Fibroblast of lung (primary cell): ENCODE results near the gene TMEM131.

ENCODE experiments used
- CTCF ChIP-seq, 2 donors: IDR thresholded peaks in 1 of 2; conservative IDR thresholded peaks in 1 of 2; 1 replicate in 1 of 2; 2 replicates in 1 of 2; pipeline ENCODE4 v1.5.1; 2011 to 2012; ENCODE audit warnings: low read length in 2 of 2, control low read depth in 1 of 2, inconsistent platforms in 1 of 2, low read depth in 1 of 2, mild to moderate bottlenecking in 1 of 2
- EZH2 ChIP-seq: IDR thresholded peaks from 2 replicates; pipeline ENCODE4 v1.5.1; 2012; ENCODE audit warnings: low read length, control low read depth, mild to moderate bottlenecking; ENCODE audit errors: missing control alignments

DNA sequence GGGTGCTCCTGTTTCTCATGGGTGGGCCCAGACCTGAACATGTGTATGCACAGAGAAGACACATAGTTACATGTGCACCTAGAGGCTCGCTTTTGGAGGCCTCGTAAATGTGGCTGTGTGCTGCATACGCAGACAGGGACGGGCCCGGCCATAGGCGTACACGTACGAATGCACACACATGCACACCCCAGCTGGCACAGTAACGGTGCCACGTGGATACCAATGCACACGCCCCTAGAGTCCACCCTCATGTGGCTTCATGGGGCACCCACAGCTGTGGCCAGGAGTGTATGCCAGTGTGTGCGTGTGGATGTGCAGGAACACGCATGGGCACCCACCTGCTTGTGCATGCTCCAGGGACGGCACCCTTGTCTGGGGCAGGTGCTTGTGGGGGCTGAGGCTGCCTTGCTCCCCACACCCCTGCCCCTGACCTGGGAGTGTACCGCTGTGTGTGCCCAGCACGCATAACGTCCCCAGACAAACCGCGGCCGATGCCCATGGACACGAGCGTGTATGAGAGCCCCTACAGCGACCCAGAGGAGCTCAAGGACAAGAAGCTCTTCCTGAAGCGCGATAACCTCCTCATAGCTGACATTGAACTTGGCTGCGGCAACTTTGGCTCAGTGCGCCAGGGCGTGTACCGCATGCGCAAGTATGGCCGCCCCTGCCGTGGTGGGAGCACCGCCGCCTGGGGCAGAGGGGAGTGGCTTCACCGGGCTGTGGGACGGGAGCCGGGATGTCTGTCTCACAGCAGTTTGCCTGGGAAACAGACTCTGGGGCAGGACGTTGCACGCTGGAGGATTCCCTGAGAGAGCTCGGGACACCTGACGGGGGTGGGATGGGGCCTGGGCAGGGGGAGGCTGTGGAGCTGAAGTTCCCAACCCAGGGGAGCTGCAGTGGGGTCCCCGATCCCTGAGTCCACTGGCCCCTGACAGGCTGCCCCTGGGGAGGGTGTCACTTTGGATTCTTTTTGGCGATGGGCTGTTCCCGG, 261.4 kb downstream of the TMEM131 start:
- no peak for TF ChIP-seq CTCF (conservative IDR thresholded peaks at IDR 0.05 in 1 of 2, IDR thresholded peaks at IDR 0.05 in 1 of 2; ENCODE audit: low read depth in 1 of 2, low read length in 2 of 2)
- TF ChIP-seq EZH2, result no peak
